ENCODE results near the gene OR51T1. TPM values are rescaled to one million over a fixed set of nuclear protein-coding genes. Genes with fewer than 3 reads are reported as not detected.

The OR51T1 gene
- total and polyA plus RNA-seq, 4 donors, result not detected

DNA sequence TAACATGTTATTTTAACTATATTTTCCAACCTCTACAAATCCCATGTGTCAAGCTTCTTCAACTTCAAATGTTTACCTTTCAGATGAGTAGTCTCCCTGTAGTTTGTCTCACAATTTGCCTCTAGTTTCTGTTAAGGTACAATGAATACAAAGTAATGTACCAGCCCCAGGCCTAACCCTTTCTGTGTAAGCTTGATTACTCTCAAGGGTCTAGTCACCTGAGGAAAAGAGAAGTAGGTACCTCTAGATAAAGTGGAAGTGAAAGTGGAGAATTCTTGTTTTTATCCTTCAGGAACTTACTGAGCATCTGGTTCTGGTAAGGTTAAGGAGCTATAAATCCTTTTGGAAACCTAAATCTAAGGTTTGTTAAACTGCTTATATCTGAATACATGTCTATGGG is 21.8 kb downstream of the OR51T1 start, which contains the start of gene OR51A7:
OR51A7 (plus strand) TSS at position 300 of the 400 bp plus-strand sequence. CDS start 3,587 bp downstream, outside the sequence.
- DNase-seq (peak in 1 of 3 donors; percentile 17), ATAC-seq (ENCODE audit: insufficient read depth, low FRiP score) (no peak)
- no peak for TF ChIP-seq CTCF (IDR thresholded peaks at IDR 0.05; ENCODE audit: control extremely low read depth, extremely low read depth)
- no peaks in the 10 kb centered on the region for H3K36me3 ChIP-seq (ENCODE audit: control insufficient read depth in 4 of 4, insufficient read depth in 4 of 4, low read length in 4 of 4)
- H3K4me1 ChIP-seq (ENCODE audit: control insufficient read depth in 5 of 5, insufficient read depth in 5 of 5, low read length in 5 of 5), result no peaks in the 10 kb centered on the region
- no peak within 1 kb of the TSS for H3K4me3 ChIP-seq
- no peak within 1 kb of the TSS for H3K27ac ChIP-seq (ENCODE audit: low read depth in 1 of 2, low read length in 1 of 2)
- H3K9me3 ChIP-seq (ENCODE audit: control insufficient read depth in 4 of 4, insufficient read depth in 3 of 4, low read length in 3 of 4), result no peaks in the 10 kb centered on the region
- H3K27me3 ChIP-seq (ENCODE audit: control insufficient read depth in 3 of 3, insufficient read depth in 3 of 3, low read length in 2 of 3), result no peaks in the 10 kb centered on the region
- no peak within 1 kb of the TSS for H3K9ac ChIP-seq (ENCODE audit: insufficient read depth in 1 of 2, low read length in 2 of 2)

- TF ChIP-seq CTCF (IDR thresholded peaks at IDR 0.05; ENCODE audit: control extremely low read depth, extremely low read depth), result no peak
- H3K9me3 ChIP-seq (ENCODE audit: control insufficient read depth in 4 of 4, insufficient read depth in 3 of 4, low read length in 3 of 4), result peaks cover 0 to 3% (median 1%) of the 10 kb centered on the region in 4 donors
- no peak overlapping the region for H3K9ac ChIP-seq (ENCODE audit: insufficient read depth in 1 of 2, low read length in 2 of 2)
- no peak for DNase-seq
- ATAC-seq (ENCODE audit: insufficient read depth, low FRiP score), result no peak
- no peaks in the 10 kb centered on the region for H3K36me3 ChIP-seq (ENCODE audit: control insufficient read depth in 4 of 4, insufficient read depth in 4 of 4, low read length in 4 of 4)
- H3K27ac ChIP-seq (ENCODE audit: low read depth in 1 of 2, low read length in 1 of 2), result no peak overlapping the region
- H3K27me3 ChIP-seq (ENCODE audit: control insufficient read depth in 3 of 3, insufficient read depth in 3 of 3, low read length in 2 of 3), result no peaks in the 10 kb centered on the region
- no peaks in the 10 kb centered on the region for H3K4me1 ChIP-seq (ENCODE audit: control insufficient read depth in 5 of 5, insufficient read depth in 5 of 5, low read length in 5 of 5)
- H3K4me3 ChIP-seq, result peak overlapping the region; percentile 13
Observed at GRCh38 chr11:4916581-4916980, 34.9 kb downstream of the OR51T1 start.

GRCh38 chr11:4919250-4919649 is 37.5 kb downstream of the OR51T1 start, which contains the start of gene OR51G2:
Gene OR51G2, minus strand, starts transcription at chr11:4919350. Its CDS starts 3,687 bp downstream, at chr11:4915663.
- WGBS, 2 donors, result 87 to 93% methylated on average over 4 of the region's 4 CpGs
- no peak within 1 kb of the TSS for H3K9ac ChIP-seq (ENCODE audit: insufficient read depth in 1 of 2, low read length in 2 of 2)
- no peaks in the 10 kb centered on the region for H3K27me3 ChIP-seq (ENCODE audit: control insufficient read depth in 3 of 3, insufficient read depth in 3 of 3, low read length in 2 of 3)

More at GRCh38 chr11:4919250-4919649, 37.5 kb downstream of the OR51T1 start, which contains the start of gene OR51G2:
- ATAC-seq (ENCODE audit: insufficient read depth, low FRiP score) (no peak), DNase-seq (no peak)
- Histone ChIP-seq H3K4me1 (ENCODE audit: control insufficient read depth in 5 of 5, insufficient read depth in 5 of 5, low read length in 5 of 5) (no peaks in the 10 kb centered on the region), H3K36me3 (ENCODE audit: control insufficient read depth in 4 of 4, insufficient read depth in 4 of 4, low read length in 4 of 4) (no peaks in the 10 kb centered on the region), H3K9me3 (ENCODE audit: control insufficient read depth in 4 of 4, insufficient read depth in 3 of 4, low read length in 3 of 4) (peaks cover 0 to 3% (median 1%) of the 10 kb centered on the region in 4 donors), H3K4me3 (no peak within 1 kb of the TSS), H3K27ac (ENCODE audit: low read depth in 1 of 2, low read length in 1 of 2) (no peak within 1 kb of the TSS)
- TF ChIP-seq CTCF (IDR thresholded peaks at IDR 0.05; ENCODE audit: control extremely low read depth, extremely low read depth), result no peak

All from lung (tissue), 12 donors.